GM21367 (cell line): ENCODE data around the gene RPS19BP1.

Experiments
- ATAC-seq: cut with Tn5 transposase; IDR thresholded peaks from one replicate; pipeline ENCODE4 v1.9.1; 2021; ENCODE audit not compliant: unreplicated experiment

RPS19BP1 gene

GRCh38 chr22:39532215-39533073, at the start of gene RPS19BP1:
RPS19BP1 (minus strand) TSS chr22:39532748; CDS start chr22:39532738, 10 bp downstream.
- ATAC-seq = peak; percentile 55

GRCh38 chr22:39581303-39581702, 48.8 kb upstream of the RPS19BP1 start:
- ATAC-seq = no peak

- no peak for ATAC-seq
These were observed 48.2 kb upstream of the RPS19BP1 start for GRCh38 chr22:39580795-39581194.

- ATAC-seq = no peak
These were observed 47.5 kb upstream of the RPS19BP1 start for GRCh38 chr22:39580006-39580441.

GRCh38 chr22:39577900-39578299, 45.4 kb upstream of the RPS19BP1 start:
- ATAC-seq = no peak

GRCh38 chr22:39577366-39577765, 44.8 kb upstream of the RPS19BP1 start:
- ATAC-seq = no peak

GRCh38 chr22:39576027-39576426, 43.5 kb upstream of the RPS19BP1 start:
- ATAC-seq = no peak

GRCh38 chr22:39575552-39575825, 42.9 kb upstream of the RPS19BP1 start:
- ATAC-seq = no peak

GRCh38 chr22:39574779-39575551, 42.4 kb upstream of the RPS19BP1 start:
- ATAC-seq = no peak

GRCh38 chr22:39571538-39571937, 39.0 kb upstream of the RPS19BP1 start:
- ATAC-seq = no peak

- no peak for ATAC-seq
These were observed 38.1 kb upstream of the RPS19BP1 start, which contains the start of gene CACNA1I for GRCh38 chr22:39570665-39571064. CACNA1I (plus strand) TSS chr22:39570753; CDS start chr22:39570753, 0 bp downstream.

GRCh38 chr22:39570226-39570625, 37.7 kb upstream of the RPS19BP1 start:
- no peak for ATAC-seq

- no peak for ATAC-seq
These were observed 36.5 kb upstream of the RPS19BP1 start for GRCh38 chr22:39569066-39569465.

GRCh38 chr22:39568278-39568981, 35.9 kb upstream of the RPS19BP1 start:
- no peak for ATAC-seq

GRCh38 chr22:39567135-39567946, 34.8 kb upstream of the RPS19BP1 start:
- ATAC-seq = no peak

GRCh38 chr22:39565414-39565944, 32.9 kb upstream of the RPS19BP1 start:
- ATAC-seq = no peak

- ATAC-seq = no peak
These were observed 31.3 kb upstream of the RPS19BP1 start for GRCh38 chr22:39563571-39564428.

- ATAC-seq = no peak
These were observed 30.4 kb upstream of the RPS19BP1 start for GRCh38 chr22:39562839-39563489.

- ATAC-seq = no peak
These were observed 27.6 kb upstream of the RPS19BP1 start for GRCh38 chr22:39560127-39560526.
